CD4-positive, alpha-beta T cell treated with Interleukin-10 for 1 hour (primary cell): ENCODE measurements around the gene NANOS3.
"Not testable (repeated sequence)": the region's sequence is repeated elsewhere in the genome, so short reads cannot be mapped to it uniquely, and the experiment has no call there.

Experiments
- DNase-seq: peaks from one replicate; pipeline ENCODE4 v3.0.0-alpha.2; 2020

The NANOS3 gene

DNA sequence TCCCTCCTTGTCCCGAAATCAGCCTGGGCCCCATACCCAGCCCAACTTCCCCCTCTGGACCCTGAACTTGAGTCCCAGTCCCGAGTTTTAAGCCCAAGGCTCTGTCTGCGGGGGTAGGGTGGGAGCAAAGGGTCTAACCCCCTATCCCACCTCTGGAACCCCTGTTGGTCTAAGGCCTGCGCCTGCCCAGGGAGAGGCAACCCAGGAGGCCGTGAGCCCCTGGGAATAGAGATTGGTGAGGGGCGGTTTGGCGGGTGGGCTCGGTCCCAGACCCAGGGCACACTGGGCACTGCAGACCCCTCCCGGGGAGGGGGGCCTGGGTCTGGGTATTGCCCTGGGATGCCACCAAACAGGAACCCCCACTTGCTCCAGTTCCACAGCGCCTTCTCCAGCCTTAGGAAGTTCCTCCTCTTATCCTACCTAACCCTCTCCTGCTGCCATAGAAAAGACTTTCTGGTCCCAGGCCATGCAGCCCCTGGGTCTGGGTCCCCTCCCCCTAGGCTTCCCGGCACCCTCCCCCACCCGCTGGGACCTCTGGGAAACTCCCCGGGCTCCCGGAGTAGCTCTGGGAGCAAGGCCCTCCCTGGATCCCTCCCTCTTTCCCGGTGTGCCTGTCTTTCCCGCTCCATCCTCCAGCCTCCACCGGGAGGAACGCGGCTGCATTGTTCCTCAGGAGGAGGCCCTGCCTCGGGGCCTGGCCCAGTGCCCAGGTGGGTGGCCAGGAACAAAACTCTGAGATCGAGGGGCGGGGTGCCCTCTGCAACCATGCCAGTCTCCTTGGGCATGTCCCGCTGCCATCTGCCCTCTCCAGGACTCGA is 33.6 kb upstream of the NANOS3 start:
- no peak for DNase-seq

DNA sequence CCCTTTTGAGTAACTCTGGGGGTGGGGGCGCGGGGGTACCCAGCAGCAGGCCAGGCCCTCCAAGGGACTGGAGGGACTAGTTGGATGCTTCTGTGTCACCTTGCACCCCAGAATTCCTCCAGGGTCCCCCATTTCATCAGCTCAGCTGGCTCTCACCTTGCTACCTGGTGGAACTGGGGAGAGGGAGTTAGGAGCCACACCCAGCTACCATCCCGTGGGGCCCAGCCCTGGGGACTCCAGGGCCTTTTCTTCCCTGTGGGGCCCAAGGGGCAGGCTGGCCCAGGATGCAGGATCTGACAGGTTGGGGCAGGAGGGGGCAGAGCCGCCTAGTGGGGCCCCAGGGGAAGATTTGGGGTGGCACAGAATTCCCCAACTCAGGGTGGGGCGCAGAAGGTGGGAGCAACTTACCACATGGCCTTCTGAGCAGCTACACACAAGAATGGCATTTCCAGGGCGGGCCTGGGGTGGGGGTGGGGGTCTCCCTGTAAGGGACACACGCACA is 32.8 kb upstream of the NANOS3 start:
- DNase-seq, result peak; percentile 58

DNA sequence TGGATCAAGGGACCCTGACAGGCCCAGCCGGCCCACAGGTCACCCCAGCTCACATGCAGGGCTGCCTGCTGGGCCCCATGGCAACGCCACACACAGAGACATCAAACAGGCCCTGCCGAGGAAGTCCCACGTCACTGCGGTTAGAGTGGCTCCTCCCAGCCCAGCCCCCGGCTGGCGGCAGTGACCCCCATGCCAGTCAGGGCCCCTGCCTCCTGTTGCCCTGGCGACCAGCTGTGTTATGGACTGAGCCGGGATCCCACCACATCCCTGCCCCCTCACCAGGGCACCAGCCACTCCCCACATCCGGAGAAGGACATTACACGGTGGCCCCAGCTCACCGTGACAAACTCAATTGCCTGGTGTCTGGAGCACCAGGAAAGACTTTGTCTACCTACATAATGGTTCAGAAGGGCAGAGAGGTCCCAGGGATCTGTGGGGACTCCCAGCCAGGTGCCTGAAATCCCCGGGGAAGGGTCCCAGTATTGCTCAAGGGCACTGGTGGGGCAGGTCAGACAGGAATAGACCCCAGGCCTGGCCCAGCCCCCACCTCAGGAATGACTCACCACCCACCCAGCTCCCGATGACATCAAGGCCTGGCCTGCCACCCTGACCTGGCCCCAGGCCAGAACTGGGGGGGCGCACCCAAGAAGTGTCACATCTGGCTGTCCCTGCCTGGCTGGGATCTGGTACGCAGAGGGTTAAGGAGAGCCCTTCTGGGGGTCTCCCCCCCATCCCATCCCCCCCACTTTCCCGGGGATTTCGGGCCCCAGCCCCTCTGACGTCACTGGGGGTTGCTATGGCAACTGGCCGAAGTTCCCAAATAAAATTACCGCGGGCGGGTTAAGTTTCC is 30.2 kb upstream of the NANOS3 start:
- DNase-seq, result peak; percentile 100

DNA sequence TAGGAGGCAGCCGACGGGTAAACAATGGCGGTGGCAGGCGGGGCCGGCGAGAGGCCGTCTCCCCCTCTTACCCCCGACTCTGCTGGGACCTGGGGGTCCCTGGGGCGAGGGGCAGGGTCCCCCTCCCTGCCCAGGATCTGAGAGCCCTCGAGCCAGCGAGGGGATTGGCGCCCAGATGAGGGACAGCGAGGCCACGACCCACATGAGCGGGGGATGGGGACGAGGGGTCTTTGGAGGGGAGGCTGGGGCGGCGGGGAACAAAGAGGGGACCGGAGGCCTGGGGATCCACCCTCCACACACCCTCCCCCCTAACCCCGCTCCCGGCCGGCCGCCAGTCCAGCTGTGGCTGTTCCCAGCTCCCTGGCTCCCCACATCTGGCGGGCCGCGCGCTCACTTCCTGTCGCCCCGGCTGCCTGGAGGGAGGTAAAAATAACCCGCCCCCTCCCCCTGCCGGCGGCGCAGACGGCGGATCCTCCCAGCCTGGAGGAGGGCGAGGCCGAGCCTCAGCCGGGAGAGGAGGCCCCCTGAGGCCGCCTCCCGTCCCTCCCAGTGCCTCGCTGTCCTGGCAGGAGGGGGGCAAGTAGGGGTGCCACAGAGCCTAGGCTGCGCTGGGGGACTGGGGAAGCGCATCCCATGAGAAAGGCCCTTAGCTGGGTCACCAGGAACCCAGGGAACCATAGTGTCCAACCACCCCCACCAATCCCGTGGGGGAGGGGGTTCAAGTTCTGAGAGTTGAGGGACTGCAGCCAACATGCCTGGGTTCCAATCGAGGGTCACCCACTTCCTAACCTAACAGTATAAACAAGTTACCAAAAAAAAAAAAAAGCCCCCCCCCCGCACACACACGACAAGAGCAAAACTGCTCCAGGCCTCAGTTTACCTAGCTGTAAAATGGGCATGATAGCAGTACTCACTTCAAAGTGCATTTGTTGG is 29.3 kb upstream of the NANOS3 start:
- peak; percentile 91 for DNase-seq

GRCh38 chr19:13848340-13848677 is 28.6 kb upstream of the NANOS3 start:
- no peak for DNase-seq

GRCh38 chr19:13848798-13849676 is 27.9 kb upstream of the NANOS3 start:
- no peak for DNase-seq

DNA sequence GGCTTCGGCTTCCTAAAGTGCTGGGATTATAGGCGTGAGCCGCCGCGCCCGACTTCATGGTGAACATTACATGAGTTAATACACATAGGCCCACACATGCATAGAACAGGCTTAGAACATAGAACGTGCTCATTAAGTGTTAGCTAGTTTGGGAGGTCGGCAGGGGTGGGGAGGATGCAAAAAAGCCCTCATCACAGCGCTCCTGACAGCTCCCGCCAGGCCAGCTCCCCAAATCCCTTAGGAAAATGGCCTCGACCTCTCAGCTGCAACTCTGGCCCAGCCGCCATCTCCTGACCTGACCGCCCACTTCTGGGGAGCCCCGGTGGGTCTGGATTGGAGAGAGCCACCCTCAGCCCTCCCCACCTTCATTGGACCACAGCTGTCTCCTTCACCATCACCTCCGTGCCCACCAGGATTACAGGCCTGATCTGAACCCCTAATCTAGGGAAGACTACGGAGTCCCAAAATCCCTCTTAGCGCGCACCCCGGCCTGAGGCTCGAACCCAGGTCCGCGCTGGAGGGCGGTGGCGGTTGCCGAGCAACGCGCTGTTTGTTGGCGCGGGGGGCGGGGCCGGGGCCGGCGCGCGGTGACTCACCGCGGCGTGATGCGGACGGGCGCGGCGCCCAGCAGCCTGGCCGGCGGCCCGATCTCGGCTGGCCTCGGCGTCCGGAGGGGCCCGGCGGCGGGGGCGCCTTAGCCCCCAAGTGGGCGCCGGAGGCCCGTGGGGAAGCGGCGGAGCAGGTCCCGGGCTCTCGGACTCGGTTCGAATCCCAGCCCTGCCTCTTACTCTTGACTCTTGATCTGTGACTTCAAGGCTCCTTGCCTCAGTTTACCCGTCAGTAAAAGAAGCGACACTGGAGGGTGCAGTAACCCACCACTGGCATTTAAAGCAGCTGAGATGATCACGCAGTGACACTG is 26.7 kb upstream of the NANOS3 start:
- DNase-seq, result peak; percentile 83

- peak; percentile 70 for DNase-seq
These were observed 25.8 kb upstream of the NANOS3 start for GRCh38 chr19:13850910-13851733.

DNA sequence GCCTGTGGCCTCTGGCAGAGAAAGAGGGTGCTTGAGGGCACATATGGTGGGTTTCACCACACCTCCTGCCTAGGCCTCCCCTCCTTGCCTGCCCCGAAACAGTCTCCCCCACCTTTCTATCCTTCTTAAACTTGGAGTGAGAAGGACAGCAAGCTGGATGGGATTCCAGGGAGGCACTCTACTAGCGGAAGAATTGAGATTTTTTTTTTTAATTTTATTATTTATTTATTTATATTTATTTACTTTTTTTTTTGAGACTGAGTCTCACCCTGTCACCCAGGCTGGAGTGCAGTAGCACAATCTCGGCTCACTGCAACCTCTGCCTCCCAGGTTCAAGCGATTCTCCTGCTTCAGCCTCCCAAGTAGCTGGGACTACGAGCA is 25.2 kb upstream of the NANOS3 start:
- DNase-seq, result not testable (repeated sequence)

GRCh38 chr19:13852171-13852707 is 24.7 kb upstream of the NANOS3 start:
- DNase-seq, result not testable (repeated sequence)

- no peak for DNase-seq
These were observed 20.4 kb upstream of the NANOS3 start for GRCh38 chr19:13856497-13856896.

- DNase-seq, result no peak
These were observed 17.5 kb upstream of the NANOS3 start for GRCh38 chr19:13859361-13859880.

DNA sequence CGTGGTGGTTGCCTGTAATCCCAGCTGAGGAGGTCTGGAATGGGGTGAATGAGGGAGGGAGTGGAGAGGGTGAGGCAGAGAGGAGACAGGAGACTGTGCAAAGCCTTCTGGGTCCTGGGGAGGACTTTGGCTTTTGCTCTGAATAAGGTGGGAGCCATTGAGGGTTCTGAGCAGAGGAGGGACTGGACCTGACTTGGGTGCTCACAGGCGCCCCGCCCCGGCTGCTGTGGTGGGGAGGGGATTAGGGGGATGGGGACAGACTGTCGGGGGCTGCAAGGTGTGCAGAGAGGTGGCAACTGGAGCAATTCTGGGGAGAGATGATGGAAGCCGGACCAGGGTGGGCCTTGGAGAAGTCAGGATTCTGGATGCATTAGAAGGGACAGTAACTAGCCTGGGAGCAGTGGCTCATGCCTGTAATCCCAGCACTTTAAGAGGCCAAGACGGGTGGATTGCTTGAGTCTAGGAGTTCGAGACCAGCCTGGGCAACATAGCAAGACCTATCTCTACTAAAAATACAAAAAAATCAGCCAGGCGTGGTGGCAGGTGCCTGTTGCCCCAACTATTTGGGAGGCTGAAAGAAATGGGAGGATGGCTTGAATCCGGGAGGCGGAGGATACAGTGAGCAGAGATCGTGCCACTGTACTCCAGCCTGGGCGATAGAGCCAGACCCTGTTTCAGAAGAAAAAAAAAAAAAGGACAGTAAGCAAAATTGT is 16.1 kb upstream of the NANOS3 start:
- DNase-seq, result no peak

GRCh38 chr19:13861392-13861713 is 15.6 kb upstream of the NANOS3 start:
- no peak for DNase-seq

- peak; percentile 92 for DNase-seq
These were observed 15.0 kb upstream of the NANOS3 start for GRCh38 chr19:13861714-13862531.

- no peak for DNase-seq
These were observed 12.8 kb upstream of the NANOS3 start for GRCh38 chr19:13864046-13864666.
